ENCODE data around the gene GLTPD2.
A peak's percentile ranks its signal among the peaks of the same experiment; 100 is the strongest.

GLTPD2 gene

DNA sequence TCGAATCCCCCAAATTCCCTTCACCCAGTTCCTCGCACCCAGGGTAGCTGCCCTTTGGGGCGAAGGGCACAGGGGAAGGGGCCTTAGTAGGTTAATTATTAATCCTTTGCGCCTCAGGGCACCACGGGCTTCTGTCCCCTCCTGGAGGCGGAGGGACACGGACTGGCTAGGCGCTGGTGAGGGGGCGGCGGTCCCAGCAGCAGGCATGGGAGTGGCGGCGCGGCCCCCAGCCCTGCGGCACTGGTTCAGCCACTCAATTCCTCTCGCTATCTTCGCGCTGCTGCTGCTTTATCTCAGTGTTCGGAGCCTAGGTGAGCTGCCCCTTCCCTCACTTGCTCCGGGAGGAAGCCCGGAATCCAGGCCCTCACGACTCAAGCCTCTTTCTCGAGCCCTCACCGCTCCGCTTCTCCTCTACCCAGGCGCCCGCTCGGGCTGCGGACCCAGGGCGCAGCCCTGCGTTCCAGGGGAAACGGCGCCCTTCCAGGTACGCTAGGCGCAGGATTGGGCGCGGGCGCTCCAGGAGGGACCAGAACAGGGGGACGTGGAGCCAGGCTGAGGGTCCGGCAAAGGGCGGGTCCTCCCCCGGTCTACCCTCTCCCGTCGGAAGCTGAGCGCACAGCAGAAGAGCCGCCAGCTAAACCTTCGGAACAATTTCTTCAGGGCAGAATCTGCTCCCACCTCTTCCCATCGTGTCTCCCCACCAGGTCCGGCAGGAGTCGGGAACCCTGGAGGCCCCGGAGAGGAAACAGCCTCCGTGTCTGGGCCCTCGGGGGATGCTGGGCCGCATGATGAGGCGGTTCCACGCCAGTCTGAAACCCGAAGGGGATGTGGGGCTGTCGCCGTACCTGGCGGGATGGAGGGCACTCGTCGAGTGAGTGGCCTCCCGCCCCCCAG, at the start of gene GLTPD2:
GLTPD2 (plus strand) TSS at position 158 of the 894 bp plus-strand sequence; CDS start at position 206, 48 bp downstream.
- DNase-seq, result peak; percentile 57

DNA sequence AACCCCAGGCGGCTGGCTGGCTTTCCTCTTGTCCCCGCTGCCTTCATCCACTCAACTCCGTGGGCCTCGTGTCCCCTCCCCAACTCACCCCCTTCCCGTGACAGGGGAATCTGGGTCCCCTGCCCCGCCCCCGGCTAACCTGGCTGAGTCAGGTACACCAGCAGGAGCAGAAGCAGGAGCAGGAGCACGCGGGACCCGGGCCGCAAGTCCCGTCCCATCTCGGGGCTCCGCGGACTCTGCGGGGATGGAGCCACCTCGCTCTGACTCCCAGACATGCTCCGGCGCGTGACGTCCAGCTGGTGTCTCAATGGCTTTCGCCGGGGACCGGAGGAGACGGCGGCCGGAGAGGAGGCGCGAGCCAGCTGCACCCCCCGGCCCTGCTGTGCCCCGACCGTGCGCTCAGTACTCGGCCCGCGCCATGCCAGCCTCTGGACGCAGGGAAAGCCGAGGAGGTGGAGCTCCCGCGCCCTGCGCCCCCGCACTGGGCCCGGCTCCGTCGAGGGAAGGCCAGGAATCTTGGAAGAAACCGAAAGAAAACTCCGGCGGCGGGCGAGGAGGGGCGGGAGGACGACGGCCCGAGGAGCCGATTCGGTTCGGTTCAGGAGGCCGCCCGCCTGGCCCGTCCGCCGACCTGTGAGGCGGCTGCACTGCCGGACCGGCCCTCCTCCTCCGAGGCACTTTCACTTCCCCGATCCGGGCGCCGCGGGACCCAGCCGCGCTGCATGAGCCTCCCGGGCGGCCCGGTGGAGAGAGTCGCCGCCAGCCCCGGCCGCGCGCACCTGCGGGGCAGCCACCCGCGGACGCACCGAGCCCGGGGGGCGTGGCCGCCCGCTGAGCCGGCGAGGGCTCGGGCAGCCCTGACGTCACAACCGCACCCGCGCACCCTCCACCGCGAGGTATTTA, 49.4 kb upstream of the GLTPD2 start, which contains the start of the genes CXCL16 and ZMYND15:
CXCL16 (minus strand) TSS at position 807 of the 903 bp plus-strand sequence; CDS start at position 218, 589 bp downstream.
ZMYND15 (plus strand) TSS at position 712 of the 903 bp plus-strand sequence. CDS start 716 bp downstream, outside the sequence.
- DNase-seq, result peak; percentile 70

DNA sequence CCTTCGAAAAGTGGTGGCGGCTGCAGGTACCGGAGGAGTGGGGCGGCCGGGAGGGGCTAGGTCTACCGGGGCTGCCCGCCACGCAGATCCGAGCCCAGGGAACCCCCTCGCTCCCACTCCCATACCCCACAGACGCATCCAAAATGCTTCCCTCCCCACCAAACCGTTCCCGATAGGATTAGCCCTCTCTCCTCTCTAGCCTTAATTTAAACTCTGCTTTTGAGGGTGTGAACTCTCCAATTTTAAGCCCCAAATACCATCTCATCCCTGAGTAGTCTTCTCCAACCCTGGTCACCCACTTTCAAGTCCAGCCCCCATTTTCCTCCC, 48.8 kb upstream of the GLTPD2 start:
- DNase-seq, result no peak

DNA sequence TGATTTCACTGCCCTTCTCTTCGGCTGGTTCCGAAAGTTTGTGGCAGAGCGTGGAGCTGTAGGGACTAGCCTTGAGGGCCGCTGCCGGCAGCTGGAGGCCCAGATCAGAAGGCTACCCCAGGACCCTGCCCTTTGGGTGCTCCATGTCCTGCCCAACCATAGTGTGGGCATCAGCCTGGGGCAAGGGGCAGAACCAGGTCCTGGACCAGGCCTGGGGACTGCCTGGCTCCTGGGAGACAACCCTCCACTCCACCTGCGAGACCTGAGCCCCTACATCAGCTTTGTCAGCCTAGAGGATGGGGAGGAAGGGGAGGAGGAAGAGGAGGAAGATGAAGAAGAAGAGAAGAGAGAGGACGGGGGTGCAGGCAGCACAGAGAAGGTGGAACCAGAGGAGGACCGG, 48.2 kb upstream of the GLTPD2 start:
- no peak for DNase-seq

DNA sequence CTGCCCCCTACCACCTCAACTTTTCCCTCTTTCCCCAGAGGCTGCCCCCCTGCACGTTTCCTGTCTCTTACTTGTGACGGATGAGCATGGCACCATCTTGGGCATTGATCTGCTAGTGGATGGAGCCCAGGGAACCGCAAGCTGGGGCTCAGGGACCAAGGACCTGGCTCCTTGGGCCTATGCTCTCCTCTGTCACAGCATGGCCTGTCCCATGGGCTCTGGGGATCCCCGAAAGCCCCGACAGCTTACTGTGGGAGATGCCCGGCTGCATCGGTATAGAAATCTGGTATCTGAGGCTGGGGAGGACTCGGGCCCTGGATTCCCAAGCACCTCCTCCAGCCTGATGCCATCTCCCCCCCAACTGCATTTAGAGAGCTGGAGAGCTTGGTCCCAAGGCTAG, 47.2 kb upstream of the GLTPD2 start:
- DNase-seq, result no peak

DNA sequence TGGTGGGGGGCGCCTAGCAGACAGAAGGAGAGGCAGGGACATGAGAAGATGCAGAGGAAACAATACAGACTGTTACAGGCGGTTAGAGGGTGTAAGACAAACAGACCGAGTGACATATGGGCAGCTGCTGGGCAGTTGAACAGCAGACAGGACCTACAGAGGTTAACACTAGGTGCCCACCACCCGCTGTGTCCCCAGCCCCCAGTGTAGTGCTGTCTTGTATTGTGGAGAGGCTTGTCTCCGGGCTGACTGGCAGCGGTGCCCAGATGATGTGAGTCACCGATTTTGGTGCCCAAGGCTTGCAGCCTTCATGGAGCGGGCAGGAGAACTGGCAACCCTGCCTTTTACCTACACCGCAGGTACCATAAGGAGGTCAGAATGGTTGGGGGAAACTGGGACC, 46.6 kb upstream of the GLTPD2 start:
- DNase-seq, result no peak

DNA sequence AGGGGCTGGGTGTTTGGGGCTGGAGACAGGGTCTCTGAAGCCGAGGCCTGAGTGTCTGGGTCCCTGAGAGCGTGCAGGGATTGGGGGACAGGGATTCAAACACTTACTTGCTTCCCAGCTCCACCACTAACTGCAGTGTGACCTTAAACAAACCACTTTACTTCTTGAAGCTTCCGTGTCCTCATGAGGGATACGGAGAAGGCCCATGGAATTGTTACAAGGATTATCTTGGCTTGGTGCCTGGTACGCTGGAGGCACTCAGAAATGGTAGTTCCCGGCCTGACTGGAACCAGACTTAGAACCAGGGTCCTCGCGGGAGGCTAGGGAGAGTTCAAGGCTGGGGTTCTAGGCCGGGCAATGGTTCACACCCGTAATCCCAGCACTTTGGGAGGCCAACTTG, 46.1 kb upstream of the GLTPD2 start:
- DNase-seq, result no peak

DNA sequence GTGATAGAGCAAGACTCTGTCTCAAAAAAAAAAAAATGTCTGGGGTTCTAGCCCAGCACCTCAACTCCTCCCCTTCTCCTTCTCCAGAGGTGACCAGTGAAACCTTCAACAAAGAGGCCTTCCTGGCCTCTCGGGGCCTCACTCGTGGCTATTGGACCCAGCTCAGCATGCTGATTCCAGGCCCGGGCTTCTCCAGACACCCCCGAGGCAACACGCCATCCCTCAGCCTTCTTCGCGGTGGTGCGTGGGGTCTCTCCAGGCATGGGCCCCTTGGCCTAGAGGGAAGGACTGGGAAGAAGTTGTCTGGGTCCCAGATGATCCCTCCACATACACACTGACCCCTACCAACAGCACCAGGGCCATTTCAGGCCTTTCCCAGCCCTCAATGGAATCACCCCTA, 45.5 kb upstream of the GLTPD2 start:
- no peak for DNase-seq

DNA sequence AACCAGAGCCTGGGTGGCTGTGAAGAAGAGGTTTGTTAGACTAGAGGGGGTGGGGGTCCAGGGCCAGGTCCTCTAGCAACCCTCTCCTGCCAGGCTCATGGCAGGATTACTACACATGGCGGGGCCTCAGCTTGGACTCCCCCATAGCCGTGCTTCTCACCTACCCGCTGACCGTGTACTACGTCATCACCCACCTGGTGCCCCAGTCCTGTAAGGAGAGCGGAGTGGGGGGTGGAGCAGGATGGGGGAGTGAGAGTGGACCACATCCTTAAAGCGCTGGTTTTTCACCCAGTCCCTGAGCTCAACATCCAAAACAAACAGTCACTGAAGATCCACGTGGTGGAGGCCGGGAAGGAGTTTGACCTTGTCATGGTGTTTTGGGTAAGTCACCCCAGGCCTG, 44.9 kb upstream of the GLTPD2 start:
- DNase-seq, result no peak

DNA sequence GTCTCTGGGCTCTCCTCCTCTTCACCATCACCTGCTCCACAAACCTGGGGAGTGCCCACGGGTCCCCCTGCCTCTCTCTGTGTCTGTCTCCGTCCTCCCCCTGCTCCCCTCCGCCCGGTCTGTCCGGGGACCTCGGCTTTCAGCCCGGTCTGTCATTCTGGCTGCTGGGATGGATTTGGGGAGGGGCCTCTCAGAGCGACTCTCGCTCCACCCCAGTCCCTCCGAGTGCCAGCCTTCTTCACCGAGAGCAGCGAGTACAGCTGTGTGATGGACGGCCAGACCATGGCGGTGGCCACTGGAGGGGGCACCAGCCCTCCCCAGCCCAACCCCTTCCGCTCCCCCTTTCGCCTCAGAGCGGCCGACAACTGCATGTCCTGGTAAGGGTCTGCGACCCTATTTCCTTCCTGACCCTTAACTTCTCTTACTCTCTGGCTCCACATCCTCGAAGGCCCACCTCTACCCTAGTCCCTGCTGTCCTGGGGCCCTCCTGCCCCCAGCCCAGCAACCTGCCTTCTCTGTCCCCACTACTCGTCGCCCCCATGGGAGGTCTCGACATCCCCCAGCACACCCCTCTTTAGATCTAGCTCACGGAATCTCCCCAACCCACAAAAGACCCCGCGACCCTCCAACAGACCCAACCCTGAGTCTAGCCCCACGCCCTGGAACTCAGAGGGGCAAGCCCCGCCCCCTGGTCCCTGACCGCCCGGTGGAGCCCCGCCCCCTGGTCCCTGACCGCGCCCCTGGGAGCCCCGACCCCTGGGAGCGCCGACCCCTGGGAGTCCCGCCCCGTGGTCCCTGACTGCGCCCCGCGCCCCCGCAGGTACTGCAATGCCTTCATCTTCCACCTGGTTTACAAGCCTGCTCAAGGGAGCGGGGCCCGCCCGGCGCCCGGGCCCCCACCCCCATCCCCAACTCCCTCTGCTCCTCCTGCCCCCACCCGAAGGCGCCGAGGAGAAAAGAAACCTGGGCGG, 43.5 kb upstream of the GLTPD2 start:
- peak; percentile 42 for DNase-seq

DNA sequence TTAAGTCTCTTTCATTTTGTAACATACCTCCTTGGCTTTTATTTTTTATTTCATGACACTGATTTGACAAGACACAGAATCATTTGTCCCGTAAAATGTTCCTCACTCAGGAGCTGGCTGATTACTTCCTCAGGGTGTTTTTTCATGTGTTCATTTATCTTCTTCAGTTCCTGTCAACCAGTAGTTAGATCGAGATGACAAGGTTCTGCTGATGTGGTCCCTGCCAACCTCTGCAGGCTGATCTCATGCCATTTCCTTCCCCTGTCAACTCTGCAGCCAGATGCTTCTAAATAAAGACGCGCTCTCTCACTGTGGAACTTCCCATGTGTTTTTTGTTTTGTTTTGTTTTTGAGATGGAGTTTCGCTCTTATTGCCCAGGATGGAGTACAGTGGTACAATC, 40.9 kb upstream of the GLTPD2 start:
- no peak for DNase-seq

DNA sequence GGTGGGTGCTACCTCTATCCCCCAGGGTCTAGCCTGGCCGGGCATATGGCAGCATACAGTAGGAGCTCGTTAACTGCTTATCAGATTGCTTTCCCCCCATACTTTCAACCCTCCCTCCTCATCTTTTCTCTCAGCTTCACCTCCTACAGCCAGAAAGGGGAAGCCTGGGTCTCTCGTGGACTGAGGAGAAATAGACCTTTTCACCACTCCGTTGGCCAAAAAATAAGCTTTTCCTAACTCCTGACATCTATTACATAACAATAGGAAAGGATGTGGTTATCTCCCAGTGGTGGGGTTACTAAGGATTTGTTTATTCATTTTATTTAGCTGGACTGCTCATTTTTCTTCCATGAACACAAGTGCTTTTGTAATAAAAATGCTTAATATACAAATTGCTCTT, 40.1 kb upstream of the GLTPD2 start:
- no peak for DNase-seq

DNA sequence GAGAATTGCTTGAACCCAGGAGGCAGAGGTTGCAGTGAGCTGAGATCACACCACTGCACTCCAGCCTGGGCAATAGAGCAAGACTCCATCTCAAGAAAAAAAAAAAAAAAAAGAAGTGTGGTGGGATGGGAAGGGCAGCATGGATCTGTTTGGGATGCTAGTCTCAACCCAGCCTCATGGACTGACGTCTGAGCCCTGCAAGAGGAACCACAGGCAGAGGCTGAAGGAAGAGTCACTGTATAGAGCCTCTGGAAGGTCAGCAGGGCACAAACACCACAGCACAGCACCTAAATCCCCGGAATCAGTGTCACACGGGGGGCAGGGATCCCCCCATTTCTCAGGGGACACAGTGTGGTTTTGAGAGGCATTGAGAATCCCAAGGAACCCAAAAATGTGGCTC, 38.2 kb upstream of the GLTPD2 start:
- DNase-seq, result no peak

DNA sequence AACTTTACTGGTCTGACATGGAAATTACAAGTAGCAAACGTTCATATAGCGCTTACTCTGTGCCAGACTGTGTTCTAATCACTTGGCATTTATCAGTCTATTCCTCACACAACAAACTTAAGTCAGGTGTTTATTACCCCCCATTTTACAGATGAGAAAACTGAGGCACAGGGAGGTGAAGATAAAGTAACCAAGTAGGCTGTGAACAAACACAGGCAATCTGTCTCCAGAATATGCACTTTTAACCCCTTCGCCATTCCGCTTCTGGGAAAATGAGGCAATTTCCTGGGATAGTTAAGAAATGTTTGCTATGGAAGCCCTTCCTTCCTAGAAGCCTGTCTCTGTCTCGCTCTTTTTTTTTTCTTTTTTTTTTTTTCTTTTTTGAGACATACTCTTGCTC, 36.8 kb upstream of the GLTPD2 start:
- no peak for DNase-seq

DNA sequence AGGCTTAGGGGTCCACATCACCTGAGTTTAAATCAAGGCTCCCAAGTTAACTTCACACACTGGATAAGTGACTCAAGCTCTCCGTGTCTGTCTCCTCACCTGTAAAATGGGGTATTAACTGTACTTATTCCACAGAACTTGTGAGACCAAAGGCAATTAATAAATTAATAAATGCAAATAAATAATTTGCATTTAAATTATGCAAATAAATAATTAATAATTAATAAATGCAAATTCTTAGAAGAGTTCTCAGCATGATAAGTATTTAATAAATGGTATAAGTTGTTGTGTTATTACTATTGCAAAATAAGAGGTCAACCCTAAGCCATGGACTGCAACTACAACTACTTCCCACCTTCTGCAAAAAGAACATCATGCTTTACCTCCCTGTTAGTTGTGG, 35.4 kb upstream of the GLTPD2 start:
- DNase-seq, result no peak

DNA sequence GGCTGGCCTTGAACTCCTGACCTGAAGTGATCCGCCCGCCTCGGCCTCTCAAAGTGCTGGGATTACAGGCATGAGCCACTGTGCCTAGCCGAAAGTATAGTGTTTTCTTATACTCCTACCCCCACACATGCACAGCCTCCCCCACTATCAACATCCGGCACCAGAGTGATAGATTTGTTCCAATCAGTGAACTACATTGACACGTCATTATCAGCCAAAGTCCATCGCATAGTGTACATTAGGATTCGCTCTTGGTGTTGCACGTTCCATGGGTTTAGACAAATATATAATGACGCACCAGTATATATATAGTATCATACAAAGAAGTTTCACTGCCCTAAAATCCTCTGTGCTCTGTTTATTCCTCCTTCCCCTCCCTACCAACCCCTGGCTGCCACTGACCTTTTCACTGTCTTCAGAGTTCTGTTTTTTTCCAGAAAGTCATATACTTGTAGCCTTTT, 29.0 kb upstream of the GLTPD2 start:
- DNase-seq, result no peak

DNA sequence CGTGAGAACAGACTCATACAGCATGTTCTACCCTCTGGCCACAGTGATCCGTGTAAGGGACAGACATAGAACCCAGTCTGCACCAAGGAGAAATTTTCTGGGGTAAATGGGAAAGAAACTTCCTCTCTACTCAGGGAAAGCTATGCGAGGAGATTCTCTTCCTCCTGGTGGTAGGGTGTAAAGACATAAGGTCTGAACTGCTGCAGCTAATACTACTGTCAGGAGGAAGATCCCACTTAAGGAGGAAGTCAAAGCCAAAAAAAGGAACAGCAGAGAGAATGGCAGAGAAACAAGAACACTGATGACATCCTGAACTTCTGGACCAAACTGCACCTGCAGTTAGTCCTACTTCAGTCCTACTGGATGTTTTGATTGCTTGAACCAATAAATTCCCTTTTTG, 24.2 kb upstream of the GLTPD2 start:
- DNase-seq, result no peak

DNA sequence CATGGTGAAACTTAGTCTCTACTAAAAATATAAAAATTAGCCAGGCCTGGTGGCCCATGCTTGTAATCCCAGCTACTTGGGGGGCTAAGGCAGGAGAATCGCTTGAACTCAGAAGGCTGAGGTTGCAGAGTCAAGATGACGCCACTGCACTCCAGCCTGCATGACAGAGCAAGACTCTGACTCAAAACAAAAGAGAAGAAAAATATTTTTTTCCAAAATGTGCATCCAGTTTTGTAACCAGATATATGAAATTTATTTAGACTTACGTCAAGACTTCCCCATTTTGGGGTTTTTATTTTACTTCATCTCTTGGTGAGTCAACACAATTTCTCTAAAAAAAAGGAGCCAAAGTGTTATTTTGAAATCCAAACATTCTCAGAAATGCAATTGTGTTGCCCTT, 22.6 kb upstream of the GLTPD2 start:
- no peak for DNase-seq

DNA sequence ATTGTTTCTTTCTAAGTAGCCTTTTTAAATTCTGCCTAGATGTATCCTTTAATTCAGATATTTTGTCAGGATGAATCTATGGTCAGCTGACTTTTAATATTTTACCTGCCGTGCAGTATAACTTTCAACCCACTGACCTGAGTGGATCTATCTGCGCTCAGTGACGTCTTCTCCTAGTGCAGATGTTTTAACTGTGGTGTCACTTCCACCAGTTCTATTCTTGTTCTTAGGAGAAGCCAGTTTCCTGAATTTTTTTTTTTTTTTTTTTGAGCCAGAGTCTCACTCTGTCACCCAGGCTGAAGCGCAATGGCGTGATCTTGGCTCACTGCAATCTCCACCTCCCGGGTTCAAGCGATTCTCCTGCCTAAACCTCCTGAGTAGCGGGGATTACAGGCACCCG, 22.0 kb upstream of the GLTPD2 start:
- no peak for DNase-seq

DNA sequence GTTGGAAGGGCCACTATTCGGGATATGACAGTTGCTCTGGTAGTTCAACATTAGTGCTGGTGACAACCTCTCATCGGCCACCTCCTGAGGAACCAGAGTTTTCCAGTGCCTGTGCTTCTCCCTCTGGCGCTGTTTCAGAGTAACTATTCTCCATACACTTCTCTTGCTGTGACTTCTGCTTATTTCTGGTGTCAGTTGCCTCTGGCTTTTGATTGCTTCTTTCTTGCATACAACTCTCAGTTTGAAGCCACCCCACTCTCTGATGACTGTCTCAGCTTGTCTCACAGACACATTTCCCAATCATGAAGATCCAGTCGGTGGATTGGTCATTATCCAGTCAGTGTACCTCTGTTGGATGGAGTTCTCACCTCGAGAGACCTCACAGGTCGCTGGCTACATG, 20.5 kb upstream of the GLTPD2 start:
- no peak for DNase-seq

DNA sequence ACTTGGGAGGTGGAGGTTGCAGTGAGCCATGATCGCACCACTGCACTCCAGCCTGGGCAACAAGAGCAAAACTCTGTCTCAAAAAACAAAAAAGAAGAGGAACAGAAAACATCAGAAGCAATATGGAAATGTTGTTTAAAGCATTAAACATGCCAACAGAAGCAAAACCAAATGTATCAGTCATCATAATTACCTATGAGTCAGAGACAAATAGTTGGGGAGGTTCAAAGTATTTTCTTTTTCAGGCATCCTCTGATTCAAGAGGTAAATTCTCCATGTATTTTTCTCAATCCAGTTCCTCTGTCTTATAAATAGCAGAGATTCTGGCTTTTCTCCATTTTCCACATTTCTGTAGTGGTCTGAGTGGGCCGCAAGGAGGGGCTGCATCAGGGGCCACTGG, 19.1 kb upstream of the GLTPD2 start:
- DNase-seq, result no peak

DNA sequence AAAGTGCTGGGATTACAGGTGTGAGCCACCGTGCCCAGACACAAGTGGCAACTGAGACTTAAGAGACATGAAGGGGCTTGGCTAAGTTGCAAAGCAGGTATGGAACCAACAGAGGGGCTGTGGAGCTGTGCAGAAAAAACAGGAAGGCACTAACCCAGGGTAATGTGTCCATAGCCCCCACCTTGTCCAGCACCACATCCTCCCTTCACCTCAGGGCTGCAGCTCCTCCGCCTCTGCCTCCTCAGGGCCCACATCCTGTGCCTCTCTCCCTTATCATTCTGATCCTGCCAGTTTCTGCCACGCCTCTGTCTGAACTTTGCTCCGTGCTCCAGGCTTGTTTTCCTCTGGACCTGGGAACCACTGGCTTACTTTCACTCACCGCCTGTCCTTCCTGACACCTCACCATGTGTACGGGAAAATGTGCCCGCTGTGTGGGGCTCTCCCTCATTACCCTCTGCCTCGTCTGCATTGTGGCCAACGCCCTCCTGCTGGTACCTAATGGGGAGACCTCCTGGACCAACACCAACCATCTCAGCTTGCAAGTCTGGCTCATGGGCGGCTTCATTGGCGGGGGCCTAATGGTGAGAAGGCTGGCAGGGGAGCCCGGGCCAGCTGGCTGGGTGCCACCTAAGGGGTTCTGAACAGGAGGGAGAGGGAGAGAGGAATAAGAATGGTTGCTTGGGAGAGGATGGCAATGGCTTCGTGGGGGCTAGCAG, 17.1 kb upstream of the GLTPD2 start, which contains the start of gene TM4SF5:
TM4SF5 (plus strand) TSS at position 368 of the 716 bp plus-strand sequence; CDS start at position 405, 37 bp downstream.
- peak; percentile 32 for DNase-seq
